ENCODE results near the gene GUCA2A.

GUCA2A gene

GRCh38 chr1:42128964-42129363, 35.6 kb downstream of the GUCA2A start:
- no peak for DNase-seq

GRCh38 chr1:42128499-42128898, 36.0 kb downstream of the GUCA2A start:
- DNase-seq = no peak

- no peak for DNase-seq
Measured at GRCh38 chr1:42127767-42128166, 36.8 kb downstream of the GUCA2A start.

GRCh38 chr1:42125552-42125951, 39.0 kb downstream of the GUCA2A start:
- no peak for DNase-seq

GRCh38 chr1:42122408-42122807, 42.1 kb downstream of the GUCA2A start:
- no peak for DNase-seq

GRCh38 chr1:42118125-42118524, 46.4 kb downstream of the GUCA2A start:
- DNase-seq = no peak

GRCh38 chr1:42117214-42117613, 47.3 kb downstream of the GUCA2A start:
- DNase-seq = no peak

- no peak for DNase-seq
Measured at GRCh38 chr1:42114229-42114628, 50.3 kb downstream of the GUCA2A start.
